ENCODE data around the gene FAM83G.

Gene FAM83G

DNA sequence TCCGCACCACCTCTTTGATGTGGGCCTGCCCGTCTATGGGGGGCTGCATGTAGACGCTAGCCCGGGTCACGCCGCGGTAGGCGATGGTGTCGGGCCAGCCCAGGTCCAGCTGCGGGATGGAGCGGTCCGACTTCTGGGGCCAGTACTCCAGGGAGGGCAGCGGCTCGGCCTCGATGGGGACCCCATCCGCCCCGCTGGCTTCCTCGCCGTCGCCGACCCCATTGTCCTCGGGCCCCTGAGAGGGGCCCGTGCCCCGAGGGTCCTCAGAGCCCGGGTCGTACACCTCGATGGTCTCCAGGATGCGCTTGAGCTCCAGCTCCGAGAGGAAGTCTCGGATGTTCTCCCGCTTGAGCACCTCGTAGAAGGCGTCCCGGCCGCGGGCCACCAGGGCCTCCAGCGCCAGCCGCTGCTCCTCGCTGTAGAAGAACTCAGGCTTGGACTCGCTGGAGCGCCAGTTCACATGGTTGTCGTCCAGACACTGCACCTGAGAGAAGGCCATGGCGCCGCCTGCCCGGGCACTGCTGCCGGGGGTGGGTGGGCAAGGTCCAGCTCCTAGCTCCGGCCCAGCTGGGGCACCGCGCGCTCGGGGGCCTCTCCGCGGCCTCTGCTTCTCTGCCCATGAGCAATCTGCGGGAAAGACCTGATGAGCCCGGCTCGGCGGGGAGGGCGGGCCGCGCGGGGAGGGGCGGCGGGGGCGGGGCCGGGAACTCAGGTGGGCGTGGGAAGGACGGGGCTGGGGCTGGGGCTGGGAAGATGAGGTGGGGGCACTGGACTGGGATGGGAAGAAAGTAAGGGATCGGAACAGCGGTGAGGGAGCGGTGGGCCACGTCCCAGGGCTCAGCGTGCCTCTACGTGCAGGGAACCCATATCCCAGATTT, 782 bp downstream of the FAM83G start:
- peak overlapping the region; percentile 91 for H3K4me3 Mint-ChIP-seq
- H3K4me1 Mint-ChIP-seq = peaks cover 17% of the 10 kb centered on the region
- H3K27ac Mint-ChIP-seq = peak overlapping the region; percentile 91
- peaks cover 5% of the 10 kb centered on the region for H3K36me3 Mint-ChIP-seq
- H3K9me3 Mint-ChIP-seq = no peaks in the 10 kb centered on the region
- H3K27me3 Mint-ChIP-seq = no peaks in the 10 kb centered on the region

DNA sequence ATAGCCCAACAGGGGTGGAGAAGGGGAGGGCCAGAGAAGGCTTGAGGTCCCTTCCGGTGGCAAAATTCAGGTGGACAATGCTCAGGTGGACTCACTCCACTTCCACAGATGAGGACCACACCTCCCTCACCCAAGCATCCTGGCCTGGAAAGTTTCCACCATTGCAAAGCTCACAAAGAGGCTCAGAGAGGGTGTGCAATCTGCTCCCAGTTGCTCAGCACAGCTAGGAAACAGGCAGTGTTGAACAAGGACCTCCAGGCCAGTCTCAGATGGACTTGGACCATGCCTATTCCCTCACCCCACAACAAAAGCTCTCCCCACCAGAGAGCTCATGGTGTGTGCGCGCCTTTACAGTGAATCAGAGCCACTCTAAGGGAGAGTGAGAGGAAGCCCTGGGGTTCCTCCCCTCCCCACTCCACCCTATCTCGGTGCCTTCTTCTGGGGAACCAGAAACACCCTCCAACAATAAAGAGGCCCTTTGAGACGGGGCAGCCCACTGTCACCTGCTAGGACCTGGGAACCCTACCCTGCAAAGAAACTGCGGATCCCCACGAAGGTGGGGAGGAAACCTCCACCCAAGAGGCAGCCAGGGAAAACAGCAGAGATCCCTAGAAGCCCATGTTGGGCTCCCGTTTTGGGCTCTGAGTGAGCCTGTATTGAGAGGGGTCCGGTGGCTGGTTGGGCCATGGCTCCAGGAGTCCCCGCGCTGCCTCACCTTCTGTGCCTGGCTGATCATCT, 1.6 kb downstream of the FAM83G start:
- H3K36me3 Mint-ChIP-seq = peaks cover 5% of the 10 kb centered on the region
- peak overlapping the region; percentile 91 for H3K4me3 Mint-ChIP-seq
- H3K27me3 Mint-ChIP-seq = no peaks in the 10 kb centered on the region
- peaks cover 17% of the 10 kb centered on the region for H3K4me1 Mint-ChIP-seq
- no peaks in the 10 kb centered on the region for H3K9me3 Mint-ChIP-seq
- peak overlapping the region; percentile 46 for H3K27ac Mint-ChIP-seq

DNA sequence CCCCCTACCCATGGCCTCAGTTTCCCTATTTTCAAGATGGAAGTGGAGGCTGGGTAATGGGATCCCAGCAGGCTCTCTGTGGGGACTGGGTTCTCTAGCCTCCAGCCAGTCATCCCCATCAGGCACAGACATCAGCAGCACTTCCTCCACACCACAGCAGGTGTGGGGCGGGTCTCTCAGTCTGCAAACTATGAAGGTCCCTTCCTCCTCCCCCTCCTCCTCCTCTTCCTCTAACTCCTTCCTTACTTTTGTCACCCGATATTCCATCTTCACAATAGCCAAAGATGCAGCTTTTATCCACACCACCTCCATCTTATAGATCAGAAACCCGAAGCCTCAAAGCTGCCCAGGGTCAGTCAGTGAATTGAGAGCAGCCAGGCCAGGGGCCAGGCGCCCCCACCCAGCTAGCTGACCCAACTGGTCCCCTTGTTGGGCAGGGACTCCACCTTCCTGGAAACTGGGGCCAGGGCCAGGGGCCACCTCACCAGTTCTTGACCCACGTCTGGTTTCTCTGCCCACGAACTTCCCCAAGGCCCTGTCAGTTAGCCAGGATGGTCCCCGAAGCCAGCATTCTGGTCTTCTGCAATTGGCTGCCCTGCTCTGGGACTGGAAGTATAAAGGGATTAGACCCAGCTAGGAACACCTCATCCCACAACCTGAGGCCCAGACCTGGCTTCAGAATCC, 2.5 kb downstream of the FAM83G start:
- H3K4me3 Mint-ChIP-seq = peak overlapping the region; percentile 91
- H3K27me3 Mint-ChIP-seq = no peaks in the 10 kb centered on the region
- H3K27ac Mint-ChIP-seq = peak overlapping the region; percentile 4
- peaks cover 5% of the 10 kb centered on the region for H3K36me3 Mint-ChIP-seq
- peaks cover 21% of the 10 kb centered on the region for H3K4me1 Mint-ChIP-seq
- no peaks in the 10 kb centered on the region for H3K9me3 Mint-ChIP-seq

DNA sequence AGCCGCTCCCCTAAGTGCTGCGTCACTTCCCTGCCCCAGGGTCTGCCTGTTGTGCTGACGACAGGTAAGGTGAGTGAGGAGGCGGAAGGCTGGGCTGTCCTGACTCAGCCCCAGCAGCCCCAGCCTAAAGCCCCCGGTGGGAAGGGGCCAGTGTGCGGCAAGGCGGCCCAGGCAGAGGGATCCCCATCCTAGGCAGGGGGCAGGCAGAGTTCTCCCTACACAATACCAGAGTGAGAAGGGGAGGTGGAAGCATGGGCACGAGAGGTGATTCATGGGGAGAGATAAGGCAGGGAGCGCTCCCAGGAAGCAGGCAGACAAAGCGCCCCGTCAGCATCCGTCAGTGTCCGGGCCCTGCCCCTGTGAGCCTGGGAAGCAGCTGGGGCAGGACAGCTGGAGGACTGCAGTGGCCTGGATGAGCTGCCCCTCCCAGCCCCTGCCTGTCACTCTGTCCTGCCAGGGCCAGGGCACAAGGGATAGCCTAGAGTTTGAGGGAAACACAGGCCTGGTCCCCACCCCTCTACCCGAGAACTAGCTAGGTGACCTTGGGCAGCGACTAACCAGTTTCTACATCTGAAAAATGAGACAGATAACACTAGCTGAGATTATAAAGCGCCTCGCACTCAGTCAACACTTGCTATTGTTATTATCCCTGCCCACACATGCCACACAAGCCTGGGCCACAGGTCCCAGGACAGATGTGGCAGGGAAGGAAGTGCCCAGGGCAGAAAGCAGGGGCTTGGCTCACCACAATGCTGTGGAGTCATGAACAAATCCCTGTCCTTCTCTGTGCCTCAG, 3.8 kb downstream of the FAM83G start:
- H3K27ac Mint-ChIP-seq = no peak overlapping the region
- H3K27me3 Mint-ChIP-seq = no peaks in the 10 kb centered on the region
- peaks cover 10% of the 10 kb centered on the region for H3K36me3 Mint-ChIP-seq
- H3K4me1 Mint-ChIP-seq = peaks cover 24% of the 10 kb centered on the region
- H3K4me3 Mint-ChIP-seq = peak overlapping the region; percentile 59
- H3K9me3 Mint-ChIP-seq = no peaks in the 10 kb centered on the region

DNA sequence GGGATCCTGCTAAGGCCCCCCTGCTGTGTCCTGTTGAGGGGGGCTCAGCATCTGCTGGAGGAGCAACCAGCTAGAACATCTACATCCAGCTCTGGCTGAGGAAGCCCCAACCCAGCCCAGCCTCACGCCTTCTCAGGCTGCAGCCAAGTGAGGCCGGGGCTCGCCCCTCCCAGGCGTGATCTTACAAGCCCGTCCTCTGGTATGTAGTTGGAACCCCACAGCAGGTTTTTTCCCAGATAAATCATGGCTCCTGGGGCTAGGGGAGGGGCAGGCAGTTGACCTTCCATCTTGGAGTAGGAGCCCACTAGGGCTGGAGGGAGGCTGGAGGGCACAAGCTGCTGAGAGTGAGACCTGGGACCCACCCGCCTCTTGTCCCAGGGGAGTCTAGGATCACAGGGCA, 4.7 kb downstream of the FAM83G start:
- H3K27me3 Mint-ChIP-seq = no peaks in the 10 kb centered on the region
- peaks cover 4% of the 10 kb centered on the region for H3K9me3 Mint-ChIP-seq
- no peak overlapping the region for H3K4me3 Mint-ChIP-seq
- peaks cover 15% of the 10 kb centered on the region for H3K36me3 Mint-ChIP-seq
- H3K4me1 Mint-ChIP-seq = peaks cover 30% of the 10 kb centered on the region
- no peak overlapping the region for H3K27ac Mint-ChIP-seq

DNA sequence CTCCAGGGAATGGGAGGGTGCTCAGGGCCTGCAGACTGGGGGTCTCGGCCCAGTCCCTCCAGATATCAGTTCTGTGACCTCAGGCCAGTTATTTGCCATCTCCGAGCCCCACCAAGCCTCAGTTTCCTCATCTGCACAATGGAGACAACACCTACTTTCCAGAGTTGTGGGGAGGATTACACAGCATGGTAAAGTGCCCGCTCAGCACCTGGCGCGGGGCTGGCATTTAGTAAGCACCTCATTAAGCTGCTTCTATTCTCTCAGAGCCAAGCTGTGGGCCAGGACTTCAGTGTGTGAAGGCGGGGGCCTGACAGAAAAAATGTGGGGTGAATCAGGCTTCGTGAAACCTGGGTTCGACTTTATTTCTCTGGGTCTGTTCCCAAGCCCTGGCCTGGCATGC, 5.2 kb downstream of the FAM83G start:
- Mint-ChIP-seq H3K4me3 (no peak overlapping the region), H3K9me3 (peaks cover 4% of the 10 kb centered on the region), H3K27me3 (no peaks in the 10 kb centered on the region), H3K4me1 (peaks cover 33% of the 10 kb centered on the region), H3K36me3 (peaks cover 16% of the 10 kb centered on the region), H3K27ac (no peak overlapping the region)

DNA sequence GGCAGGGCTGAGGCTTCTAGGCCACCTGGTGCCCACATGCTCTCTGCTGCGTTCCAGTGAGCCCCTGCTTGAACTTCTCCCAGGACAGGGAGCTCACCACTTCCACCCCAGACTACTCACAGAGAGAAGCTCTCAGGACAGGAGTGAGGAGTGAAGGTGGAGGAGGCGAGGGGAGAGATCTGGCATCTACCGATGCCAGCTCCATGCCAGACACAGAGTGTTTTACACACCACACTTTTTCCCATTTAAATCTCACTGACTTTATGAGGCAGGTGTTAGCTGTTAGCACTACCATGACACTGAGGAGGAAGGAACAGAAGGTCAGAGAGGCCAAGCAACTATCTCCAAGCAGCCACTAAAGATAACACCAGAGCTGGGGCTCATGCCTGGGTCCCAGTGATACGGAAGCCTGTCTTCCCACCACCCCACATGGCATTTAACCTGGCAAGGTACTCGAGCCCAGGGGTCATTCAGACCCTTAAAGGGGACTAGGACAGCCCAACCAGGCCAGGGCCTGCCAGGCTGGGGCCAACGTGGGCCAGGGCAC, 6.8 kb downstream of the FAM83G start:
- Mint-ChIP-seq H3K27ac (no peak overlapping the region), H3K36me3 (peaks cover 19% of the 10 kb centered on the region), H3K9me3 (peaks cover 4% of the 10 kb centered on the region)

DNA sequence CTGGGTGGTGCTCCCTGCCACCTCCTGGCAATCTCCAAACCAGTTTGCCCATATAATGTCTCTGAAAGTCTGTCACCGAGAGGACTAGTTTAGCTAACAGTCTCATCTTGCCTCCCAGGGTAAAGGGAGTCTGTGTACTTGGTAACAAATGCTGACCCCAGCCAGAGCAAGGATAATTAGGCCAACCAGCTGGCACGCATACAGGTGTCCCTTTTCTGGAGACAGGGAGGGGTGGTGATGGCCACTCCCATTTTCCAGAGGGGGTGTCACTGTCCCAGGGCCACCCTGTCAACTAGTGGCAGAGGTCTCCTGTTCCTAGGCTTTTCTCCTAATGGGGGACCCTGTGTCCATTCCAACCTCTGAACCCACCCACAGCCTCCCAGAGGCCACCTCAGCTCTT, 8.1 kb downstream of the FAM83G start:
- H3K4me1 Mint-ChIP-seq = peaks cover 37% of the 10 kb centered on the region
- H3K4me3 Mint-ChIP-seq = no peak overlapping the region
- no peak overlapping the region for H3K27ac Mint-ChIP-seq
- peaks cover 4% of the 10 kb centered on the region for H3K9me3 Mint-ChIP-seq
- H3K36me3 Mint-ChIP-seq = peaks cover 16% of the 10 kb centered on the region
- H3K27me3 Mint-ChIP-seq = no peaks in the 10 kb centered on the region

More for the DNA sequence above, 6.8 kb downstream of the FAM83G start:
- H3K4me3 Mint-ChIP-seq = no peak overlapping the region
- H3K4me1 Mint-ChIP-seq = peaks cover 44% of the 10 kb centered on the region
- H3K27me3 Mint-ChIP-seq = no peaks in the 10 kb centered on the region

DNA sequence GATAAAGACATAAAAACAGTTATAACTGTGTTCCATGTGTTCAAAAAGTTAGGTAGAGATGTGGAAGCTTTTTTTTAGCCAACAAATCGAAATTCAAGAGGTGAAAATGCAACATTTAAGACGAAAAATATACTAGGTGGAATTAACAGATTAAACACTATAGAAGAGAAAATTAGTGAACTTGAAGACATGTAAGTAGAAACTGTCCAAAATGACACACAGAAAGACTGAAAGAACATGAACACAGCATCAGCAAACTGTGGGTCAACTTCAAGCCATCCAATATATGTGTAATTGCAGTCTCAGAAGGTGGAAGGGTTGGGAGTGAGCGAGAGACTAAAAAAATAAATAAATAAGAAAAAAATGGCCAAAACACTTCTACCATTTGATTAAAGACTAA, 9.3 kb downstream of the FAM83G start:
- Mint-ChIP-seq H3K4me3 (no peak overlapping the region), H3K9me3 (peaks cover 4% of the 10 kb centered on the region), H3K36me3 (peaks cover 14% of the 10 kb centered on the region), H3K4me1 (peaks cover 34% of the 10 kb centered on the region), H3K27me3 (no peaks in the 10 kb centered on the region), H3K27ac (no peak overlapping the region)

DNA sequence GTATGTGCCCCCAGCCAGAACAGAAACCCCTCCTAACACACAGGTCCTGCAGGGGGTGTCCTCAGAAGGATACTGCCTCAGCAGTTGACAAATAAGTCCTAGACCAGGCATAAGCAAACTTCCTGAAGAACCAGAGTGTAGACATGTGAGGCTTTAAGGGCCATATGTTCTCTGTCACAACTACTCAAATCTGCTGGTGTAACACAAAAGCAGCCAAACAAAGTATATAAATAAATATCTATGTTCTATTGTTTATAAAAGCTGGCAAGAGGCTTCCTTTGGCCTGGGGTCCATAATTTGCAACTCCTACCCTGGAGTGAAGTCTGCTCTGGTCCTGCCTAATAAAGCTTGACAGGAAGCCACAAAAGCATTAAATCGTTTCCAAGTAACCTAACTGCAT, 9.9 kb downstream of the FAM83G start:
- Mint-ChIP-seq H3K27me3 (no peaks in the 10 kb centered on the region), H3K36me3 (peaks cover 14% of the 10 kb centered on the region), H3K4me3 (no peak overlapping the region), H3K4me1 (peaks cover 34% of the 10 kb centered on the region), H3K9me3 (peaks cover 4% of the 10 kb centered on the region), H3K27ac (no peak overlapping the region)

DNA sequence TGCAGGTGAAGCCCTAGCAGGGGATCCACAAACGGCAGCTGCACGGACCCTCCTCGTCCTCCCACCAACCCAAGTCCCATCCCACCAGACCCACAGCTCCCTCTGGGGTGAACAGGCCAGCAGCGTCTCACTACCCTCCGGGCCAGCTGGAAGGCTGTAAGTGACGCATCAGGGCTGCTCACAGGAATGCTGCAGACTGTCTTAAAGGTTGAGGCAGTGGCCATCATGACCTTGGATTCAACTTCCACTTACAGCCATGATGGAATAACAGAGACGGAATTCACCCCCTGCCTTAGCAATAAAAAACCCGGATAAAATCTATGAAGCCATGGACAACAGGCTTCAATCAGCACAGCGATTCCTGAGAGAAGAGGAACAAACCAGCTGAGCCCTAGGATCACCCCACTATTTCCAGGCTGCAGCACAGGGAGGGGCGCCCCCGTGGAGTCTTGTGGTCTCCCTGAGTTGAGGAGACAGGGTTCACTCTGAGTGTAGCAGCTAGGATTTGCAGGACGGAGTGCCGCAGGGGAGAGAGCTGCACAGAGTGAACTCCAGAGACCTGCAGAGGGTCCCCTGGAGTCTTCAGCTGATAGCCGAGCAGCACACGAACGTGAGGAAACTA, 10.5 kb downstream of the FAM83G start:
- Mint-ChIP-seq H3K27ac (no peak overlapping the region), H3K4me3 (no peak overlapping the region), H3K4me1 (peaks cover 34% of the 10 kb centered on the region), H3K27me3 (no peaks in the 10 kb centered on the region), H3K36me3 (peaks cover 14% of the 10 kb centered on the region), H3K9me3 (peaks cover 4% of the 10 kb centered on the region)

DNA sequence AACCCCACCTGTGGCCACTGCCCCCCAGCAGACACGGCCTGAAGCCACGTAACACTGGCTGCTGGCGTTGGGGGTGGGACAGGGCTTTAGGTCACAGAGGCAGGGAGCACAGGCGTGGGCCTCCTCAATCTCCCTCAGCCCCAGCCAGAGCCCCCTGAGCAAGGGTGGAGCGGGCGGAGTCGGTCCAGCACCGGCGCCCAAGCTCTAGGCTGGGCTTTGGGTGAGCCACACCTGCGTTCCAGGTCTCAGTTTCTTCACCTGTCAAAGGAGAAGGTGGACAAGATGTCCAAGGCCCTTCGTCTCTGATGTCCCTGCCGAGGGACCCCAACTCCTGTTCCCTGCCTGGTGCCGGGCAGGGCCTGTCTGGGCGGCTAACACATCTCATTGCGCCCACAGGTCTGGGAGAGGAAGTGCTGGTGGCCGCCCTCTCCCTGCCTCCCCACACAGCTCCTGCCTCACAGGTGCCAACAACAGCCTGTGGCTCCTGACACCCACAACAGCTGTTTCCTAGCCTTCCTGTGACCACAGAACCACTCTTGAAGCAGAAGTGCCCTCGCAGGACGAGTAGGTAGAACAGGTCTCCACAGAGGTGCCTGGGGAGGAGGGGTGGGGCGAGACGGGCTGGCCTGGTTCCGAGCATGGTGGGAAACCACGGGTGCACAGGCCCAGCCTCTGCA, 12.0 kb downstream of the FAM83G start:
- H3K27ac Mint-ChIP-seq = no peak overlapping the region
- H3K9me3 Mint-ChIP-seq = peaks cover 4% of the 10 kb centered on the region
- peaks cover 31% of the 10 kb centered on the region for H3K4me1 Mint-ChIP-seq
- H3K27me3 Mint-ChIP-seq = no peaks in the 10 kb centered on the region
- no peak overlapping the region for H3K4me3 Mint-ChIP-seq
- peaks cover 14% of the 10 kb centered on the region for H3K36me3 Mint-ChIP-seq

DNA sequence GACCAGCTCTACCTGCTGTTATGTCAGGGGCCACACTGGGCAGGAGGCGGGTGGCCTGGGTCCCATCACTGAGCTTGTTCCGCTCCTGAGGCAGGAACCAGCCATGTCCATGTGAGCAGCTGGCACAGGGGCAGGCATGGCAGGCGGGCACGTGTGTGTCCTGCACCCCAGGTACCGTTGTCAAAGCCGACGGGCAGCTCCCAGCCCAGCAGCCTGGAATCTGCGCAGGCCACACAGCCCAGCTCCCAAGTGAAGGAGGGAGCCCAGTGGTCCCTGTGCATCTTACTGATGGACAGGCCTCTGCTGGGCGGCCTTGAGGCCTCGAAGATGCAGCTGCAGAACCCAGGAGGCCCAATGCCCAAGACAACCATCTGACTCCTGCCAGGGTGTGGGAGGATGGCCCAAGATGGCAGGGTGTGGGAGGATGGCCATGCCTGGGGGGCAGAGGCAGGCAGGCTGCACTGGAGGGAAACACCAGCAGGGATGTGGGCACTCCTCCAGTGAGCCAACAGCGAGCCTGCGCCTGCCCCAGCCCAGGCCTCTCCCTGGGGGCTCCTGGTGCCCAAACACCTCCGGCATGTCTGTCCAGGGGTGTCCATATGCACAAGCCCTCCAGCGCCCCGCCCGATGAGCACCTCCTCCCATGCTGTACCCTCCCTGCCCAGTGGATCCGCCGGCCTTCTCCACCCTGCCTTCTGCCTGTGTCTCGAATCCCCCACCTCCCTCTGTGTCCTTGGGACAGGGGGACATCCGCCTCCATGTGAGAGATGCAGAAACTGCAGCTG, 12.8 kb downstream of the FAM83G start:
- peaks cover 13% of the 10 kb centered on the region for H3K36me3 Mint-ChIP-seq
- peaks cover 4% of the 10 kb centered on the region for H3K9me3 Mint-ChIP-seq
- no peaks in the 10 kb centered on the region for H3K27me3 Mint-ChIP-seq
- H3K4me3 Mint-ChIP-seq = no peak overlapping the region
- no peak overlapping the region for H3K27ac Mint-ChIP-seq
- peaks cover 30% of the 10 kb centered on the region for H3K4me1 Mint-ChIP-seq
